GM19035 (cell line): ENCODE measurements around the gene RIC1.
"Not testable (repeated sequence)": the region's sequence is repeated elsewhere in the genome, so short reads cannot be mapped to it uniquely, and the experiment has no call there.

Source experiments
- ATAC-seq: cut with Tn5 transposase; IDR thresholded peaks from one replicate; pipeline ENCODE4 v1.9.1; 2021; ENCODE audit not compliant: unreplicated experiment

The RIC1 gene

GRCh38 chr9:5620494-5620893, 8.4 kb upstream of the RIC1 start:
- no peak for ATAC-seq

GRCh38 chr9:5621327-5621726, 7.6 kb upstream of the RIC1 start:
- ATAC-seq: no peak

DNA sequence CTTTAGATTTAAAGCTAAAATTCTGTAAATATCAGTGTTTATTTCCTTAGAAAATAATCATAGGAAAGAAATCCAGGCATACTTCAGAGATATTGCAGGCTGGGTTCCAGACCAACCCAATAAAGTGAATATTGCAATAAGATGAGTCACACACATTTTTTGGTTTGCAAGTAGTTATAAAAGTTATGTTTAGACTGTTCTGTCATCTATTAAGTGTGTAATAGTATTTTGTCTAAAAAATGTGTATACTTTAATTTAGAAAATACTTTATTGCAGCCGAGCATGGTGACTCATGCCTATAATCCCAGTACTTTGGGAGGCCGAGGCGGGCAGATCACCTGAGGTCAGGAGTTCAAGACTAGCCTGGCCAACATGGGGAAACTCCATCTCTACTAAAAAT, 6.9 kb upstream of the RIC1 start:
- ATAC-seq: no peak

- no peak for ATAC-seq
Measured at GRCh38 chr9:5624655-5625054, 4.3 kb upstream of the RIC1 start.

DNA sequence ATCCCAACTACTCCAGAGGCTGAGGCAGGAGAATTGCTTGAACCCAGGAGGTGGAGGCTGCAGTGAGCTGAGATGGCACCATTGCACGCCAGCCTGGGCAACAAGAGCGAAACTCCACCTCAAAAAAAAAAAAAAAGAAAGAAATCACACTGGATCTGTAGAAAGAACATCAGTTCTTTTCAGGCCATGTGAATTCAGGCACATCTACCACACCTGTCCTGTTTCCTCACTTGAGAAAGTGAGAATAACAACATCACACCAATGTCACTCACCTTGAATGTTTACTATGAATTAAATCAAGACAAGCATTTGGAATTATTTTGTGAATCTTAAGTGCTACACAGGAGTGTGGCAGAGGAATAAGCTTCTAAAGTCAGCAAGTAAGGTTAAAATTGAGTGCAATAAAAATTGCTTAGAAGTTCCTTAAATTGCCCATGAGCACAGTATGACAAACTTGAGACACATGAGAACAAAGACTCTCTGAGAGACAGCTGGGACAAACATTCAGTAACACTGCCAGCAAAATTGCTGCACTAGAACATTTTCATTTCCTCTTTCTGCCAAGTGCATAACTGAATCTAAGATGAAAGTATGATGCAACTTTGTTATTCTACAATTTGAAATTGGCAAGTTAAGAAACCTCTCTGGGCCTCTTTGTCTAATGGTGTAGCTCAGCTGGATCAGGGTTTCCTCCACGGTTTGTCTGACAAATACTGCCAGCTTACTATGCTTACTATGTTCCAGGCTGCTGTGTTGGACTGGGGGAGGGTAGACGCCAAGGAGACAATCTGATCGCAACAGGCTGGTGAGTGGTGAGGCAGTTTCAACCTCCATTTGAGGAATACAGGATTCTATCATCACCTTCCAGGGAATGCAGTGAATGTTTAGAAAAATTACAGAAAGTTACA, 1.9 kb upstream of the RIC1 start:
- ATAC-seq: peak; percentile 43

GRCh38 chr9:5627686-5628085, 1.2 kb upstream of the RIC1 start:
- ATAC-seq: not testable (repeated sequence)

DNA sequence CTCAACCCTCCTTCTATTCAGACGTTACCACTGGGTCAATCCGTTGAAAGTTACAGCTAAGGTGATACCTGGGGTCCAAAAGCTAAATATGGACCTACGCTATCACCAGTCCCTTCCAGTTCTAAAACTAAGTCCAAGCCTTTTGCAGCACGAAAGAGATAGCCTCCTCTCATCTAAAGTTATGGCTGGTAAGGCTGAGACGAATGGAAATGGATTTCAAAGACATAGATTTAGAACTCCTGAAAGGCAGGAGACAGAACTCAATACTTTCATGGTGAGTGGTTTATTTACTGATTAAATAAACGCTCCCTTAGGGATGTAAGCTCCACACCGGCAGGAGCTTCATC, 751 bp upstream of the RIC1 start:
- ATAC-seq: no peak

DNA sequence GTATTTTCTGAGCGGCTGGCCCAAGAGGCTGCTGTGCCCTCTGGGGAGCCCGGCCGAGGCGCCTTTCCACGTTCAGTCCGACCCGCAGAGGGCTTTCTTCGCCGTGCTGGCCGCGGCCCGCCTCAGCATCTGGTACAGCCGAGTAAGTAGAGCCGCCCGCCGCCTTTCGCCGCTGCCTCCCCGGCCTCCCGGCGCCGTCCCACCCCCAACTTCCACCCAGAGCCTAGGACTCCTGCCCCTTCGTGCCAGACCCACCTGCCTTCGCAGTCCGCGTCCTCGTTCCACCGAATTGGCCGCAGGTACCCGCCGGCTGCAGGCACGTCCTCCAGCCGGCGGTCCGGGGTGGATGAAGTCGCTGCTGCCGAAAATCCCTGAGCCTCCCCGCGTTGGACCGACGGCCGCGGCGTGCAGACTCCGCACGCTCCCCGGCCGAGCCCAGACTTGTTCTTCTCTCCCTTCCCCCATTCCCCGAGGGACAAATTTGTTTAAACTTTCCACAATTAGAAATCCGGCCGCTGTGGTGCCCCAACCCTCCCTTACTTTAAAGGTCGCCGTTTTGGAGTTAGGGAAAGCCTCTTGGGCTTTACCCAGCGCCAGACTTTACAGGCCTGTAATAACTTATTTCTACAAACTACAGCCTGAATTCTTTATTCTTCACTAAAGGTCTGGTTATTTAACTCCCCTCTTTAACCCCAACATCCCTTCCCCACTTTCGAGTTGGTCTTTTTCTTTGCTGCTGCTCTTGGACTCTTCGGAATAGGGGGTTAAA, 589 bp downstream of the RIC1 start:
- peak; percentile 10 for ATAC-seq

GRCh38 chr9:5630081-5630507, 1.2 kb downstream of the RIC1 start:
- ATAC-seq: no peak

- no peak for ATAC-seq
Measured at GRCh38 chr9:5631026-5631425, 2.1 kb downstream of the RIC1 start.

- no peak for ATAC-seq
Measured at GRCh38 chr9:5632540-5632939, 3.6 kb downstream of the RIC1 start.

DNA sequence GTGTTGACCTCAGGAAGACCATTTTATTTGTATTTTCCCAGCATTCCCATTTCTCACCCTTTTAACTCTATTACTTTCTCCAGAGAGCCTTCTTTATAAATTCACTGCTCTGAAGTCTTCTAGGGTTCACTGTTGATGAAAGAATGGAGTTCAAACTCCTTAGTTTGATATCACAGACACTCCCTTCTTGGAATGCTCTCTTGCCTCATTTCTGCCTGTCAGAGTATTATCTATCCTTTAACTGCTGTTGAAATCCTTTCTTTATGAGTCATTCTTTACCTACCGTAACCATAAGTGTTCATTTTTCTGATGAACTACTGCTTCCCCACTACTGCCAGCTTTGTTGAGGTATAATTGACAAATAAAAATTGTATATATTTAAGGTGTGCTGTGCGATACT, 4.3 kb downstream of the RIC1 start:
- no peak for ATAC-seq

GRCh38 chr9:5635390-5635789, 6.5 kb downstream of the RIC1 start:
- ATAC-seq: no peak

- no peak for ATAC-seq
Measured at GRCh38 chr9:5639816-5640215, 10.9 kb downstream of the RIC1 start.

- no peak for ATAC-seq
Measured at GRCh38 chr9:5642170-5642569, 13.3 kb downstream of the RIC1 start.

GRCh38 chr9:5643005-5643624, 14.2 kb downstream of the RIC1 start:
- ATAC-seq: no peak

- no peak for ATAC-seq
Measured at GRCh38 chr9:5644501-5644900, 15.6 kb downstream of the RIC1 start.

DNA sequence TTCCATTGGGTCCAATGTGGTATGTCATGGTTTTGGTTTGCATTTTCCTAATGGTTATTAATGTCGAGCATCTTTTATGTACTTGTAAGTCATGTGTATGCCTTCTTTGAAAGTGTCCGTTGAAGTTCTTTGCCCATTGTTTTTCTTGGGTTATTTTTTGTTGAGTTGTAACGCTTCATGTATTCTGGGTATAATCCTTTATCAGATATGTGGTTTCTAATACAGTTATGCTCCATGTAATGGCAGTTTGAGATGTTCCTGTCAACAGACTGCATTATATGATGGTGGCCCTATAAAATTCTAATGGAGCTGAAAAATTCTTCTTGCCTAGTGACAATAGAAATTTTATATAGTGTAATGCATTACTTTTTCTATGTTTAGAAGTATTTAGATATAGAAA, 17.2 kb downstream of the RIC1 start:
- no peak for ATAC-seq

GRCh38 chr9:5650356-5651105, 21.6 kb downstream of the RIC1 start:
- ATAC-seq: no peak

DNA sequence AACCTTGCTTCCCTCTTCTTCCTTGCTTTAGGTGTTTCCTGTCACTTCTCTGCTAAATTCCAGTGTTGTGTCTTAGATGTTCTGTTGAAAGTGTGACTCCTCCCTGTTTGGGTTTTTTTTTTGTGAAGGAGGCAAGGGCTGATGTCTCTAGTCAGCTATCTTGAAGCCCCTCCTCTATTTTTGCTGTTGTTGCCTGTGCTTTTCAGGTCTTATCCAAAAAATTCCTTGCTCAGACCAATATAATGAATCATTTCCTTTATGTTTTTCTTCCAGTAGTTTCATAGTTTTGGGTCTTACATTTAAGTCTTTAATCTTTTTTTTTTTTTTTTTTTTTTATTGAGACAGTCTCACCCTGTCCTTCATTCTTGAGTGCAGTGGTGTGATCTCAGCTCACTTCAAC, 22.3 kb downstream of the RIC1 start:
- no peak for ATAC-seq

- ATAC-seq: no peak
Measured at GRCh38 chr9:5652821-5653220, 23.9 kb downstream of the RIC1 start.
